ENCODE measurements around the gene UPP1.

Gene UPP1

DNA sequence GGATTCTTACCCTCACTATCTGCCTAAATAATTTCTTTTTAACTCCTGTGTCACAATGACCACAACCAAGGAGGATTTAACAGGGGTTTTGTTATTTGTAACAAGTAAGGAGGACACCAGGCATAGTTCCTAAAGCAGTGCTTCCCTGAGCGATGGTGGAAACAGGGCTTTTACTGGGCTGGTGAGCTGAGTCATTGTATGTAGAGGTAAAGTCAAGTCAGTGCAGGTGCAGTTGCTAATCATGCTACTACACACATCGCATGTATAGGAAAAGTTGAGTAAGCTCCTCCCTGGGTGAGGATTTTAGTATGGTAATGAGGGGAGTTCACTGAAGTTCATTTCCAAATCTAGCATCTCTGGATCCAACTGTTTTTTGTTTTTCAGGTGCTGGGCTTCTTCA lies 59.2 kb downstream of the UPP1 start:
- in situ Hi-C loops (cut with MboI; ENCODE audit: low pct_unique_long_range_greater_than_20kb, low sequenced_read_pairs, unreplicated experiment): no loop called here
- TF ChIP-seq, protein P1, sequence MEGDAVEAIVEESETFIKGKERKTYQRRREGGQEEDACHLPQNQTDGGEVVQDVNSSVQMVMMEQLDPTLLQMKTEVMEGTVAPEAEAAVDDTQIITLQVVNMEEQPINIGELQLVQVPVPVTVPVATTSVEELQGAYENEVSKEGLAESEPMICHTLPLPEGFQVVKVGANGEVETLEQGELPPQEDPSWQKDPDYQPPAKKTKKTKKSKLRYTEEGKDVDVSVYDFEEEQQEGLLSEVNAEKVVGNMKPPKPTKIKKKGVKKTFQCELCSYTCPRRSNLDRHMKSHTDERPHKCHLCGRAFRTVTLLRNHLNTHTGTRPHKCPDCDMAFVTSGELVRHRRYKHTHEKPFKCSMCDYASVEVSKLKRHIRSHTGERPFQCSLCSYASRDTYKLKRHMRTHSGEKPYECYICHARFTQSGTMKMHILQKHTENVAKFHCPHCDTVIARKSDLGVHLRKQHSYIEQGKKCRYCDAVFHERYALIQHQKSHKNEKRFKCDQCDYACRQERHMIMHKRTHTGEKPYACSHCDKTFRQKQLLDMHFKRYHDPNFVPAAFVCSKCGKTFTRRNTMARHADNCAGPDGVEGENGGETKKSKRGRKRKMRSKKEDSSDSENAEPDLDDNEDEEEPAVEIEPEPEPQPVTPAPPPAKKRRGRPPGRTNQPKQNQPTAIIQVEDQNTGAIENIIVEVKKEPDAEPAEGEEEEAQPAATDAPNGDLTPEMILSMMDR (IDR thresholded peaks at IDR 0.05; ENCODE audit: extremely low read depth, insufficient read depth, missing control alignments): no peak
- DNase-seq (ENCODE audit: low spot score): no peak

DNA sequence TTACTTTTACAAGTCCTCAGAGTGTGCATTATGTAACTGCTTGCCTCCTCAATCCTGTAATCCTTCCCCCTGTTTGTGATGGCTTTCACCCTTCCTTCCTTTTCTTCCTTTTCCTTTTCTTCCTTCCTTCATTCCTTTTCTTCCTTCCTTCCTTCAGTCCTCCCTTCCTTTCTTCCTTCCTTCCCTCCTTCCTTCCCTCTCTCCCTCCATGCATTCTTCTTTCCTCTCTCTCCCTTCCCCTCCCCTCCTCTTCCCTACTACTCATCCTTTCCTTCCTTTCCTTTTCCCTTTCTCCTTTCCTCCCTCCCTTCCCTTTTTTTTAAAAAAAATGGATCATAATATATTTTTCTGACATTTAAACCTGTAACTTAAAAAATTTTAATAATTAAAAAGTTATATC lies 60.0 kb downstream of the UPP1 start:
- TF ChIP-seq, protein P1 (IDR thresholded peaks at IDR 0.05; ENCODE audit: extremely low read depth, insufficient read depth, missing control alignments): no peak
- in situ Hi-C loops (cut with MboI; ENCODE audit: low pct_unique_long_range_greater_than_20kb, low sequenced_read_pairs, unreplicated experiment): no loop called here

DNA sequence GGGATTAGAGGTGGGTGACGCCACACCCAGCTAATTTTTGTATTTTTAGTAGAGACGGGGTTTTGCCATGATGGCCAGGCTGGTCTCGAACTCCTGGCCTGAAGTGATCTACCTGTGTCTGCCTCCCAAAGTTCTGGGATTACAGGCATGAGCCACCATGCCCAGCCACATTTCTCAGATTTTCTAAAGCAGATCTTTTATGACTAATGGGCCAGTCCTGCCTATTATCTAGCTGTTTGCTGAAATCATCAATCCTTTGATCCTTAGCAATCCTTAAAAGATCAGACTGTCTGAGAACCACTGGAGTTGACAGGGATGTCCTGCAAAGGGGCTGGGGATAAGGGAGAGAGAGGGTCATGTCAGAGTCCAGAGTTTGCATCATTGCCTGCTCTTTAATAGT lies 61.0 kb downstream of the UPP1 start:
- TF ChIP-seq, protein P1 (IDR thresholded peaks at IDR 0.05; ENCODE audit: extremely low read depth, insufficient read depth, missing control alignments): no peak
- DNase-seq (ENCODE audit: low spot score): no peak
- in situ Hi-C loops (cut with MboI; ENCODE audit: low pct_unique_long_range_greater_than_20kb, low sequenced_read_pairs, unreplicated experiment): no loop called here

More for the DNA sequence above, 60.0 kb downstream of the UPP1 start:
- DNase-seq (ENCODE audit: low spot score): no peak

DNA sequence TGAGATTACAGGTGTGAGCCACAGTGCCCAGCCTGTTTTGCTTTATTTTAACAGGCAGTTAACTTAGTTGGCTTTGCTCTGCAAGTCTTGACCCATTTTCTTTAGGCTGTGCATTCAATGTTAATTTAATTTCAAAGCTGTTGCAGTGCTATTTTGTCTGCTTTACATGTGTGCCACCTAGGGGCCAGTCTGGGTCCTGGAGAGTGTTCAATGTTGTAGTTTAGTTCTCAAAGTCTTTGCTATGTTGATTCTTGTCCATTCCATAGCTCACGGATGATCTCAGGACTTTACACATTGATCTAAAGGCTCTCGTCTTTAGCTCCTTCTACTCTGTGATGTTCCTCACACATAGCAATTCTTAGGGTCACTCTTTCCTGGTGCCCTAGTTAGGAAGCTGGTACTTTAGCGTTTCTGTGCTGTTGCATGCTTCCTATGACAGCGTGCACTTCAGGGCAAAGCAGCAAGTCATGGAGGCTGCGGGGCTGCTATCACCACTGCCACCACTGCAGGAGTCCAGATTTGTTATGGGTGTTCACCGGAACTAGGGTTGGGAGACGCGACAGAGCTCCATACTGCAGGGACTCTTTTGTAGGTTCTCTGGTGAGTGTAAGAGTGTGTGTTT lies 65.8 kb downstream of the UPP1 start:
- TF ChIP-seq, protein P1 (IDR thresholded peaks at IDR 0.05; ENCODE audit: extremely low read depth, insufficient read depth, missing control alignments): peak; percentile 64
- no peak for DNase-seq (ENCODE audit: low spot score)
- in situ Hi-C loops (cut with MboI; ENCODE audit: low pct_unique_long_range_greater_than_20kb, low sequenced_read_pairs, unreplicated experiment): no loop called here

Measured in GM13977 (cell line).